HEK293T (cell line): ENCODE measurements around the gene RBL2.

ENCODE experiments used
- CTCF ChIA-PET: fragments of 350-600 bp; formaldehyde crosslinking; extraction: SDS; loops from one replicate; lab custom pipeline; 2021; ENCODE audit warnings: antibody characterized with exemption, inconsistent platforms; lab: Yijun Ruan, JAX
- POLR2A ChIA-PET: fragments of 350-600 bp; formaldehyde crosslinking; extraction: SDS; loops from one replicate; lab custom pipeline; 2020; ENCODE audit warnings: antibody characterized with exemption, inconsistent platforms; lab: Yijun Ruan, JAX
- DNase-seq: peaks from one replicate; pipeline ENCODE4 v3.0.0; 2012; ENCODE audit warnings: mixed read lengths; ENCODE audit errors: extremely low spot score
- ARNT ChIP-seq: fragments of 450-650 bp; IDR thresholded peaks from 2 replicates; pipeline ENCODE4 v1.6.1; 2017; ENCODE audit warnings: mild to moderate bottlenecking
- BHLHE40 ChIP-seq: fragments of 450-650 bp; IDR thresholded peaks from 2 replicates; pipeline ENCODE4 v1.6.1; 2016; ENCODE audit warnings: mild to moderate bottlenecking, moderate library complexity, borderline replicate concordance
- CTBP1 ChIP-seq: fragments of 450-650 bp; IDR thresholded peaks from 2 replicates; pipeline ENCODE4 v1.6.1; 2016; ENCODE audit warnings: borderline replicate concordance
- ELF4 ChIP-seq: fragments of 450-650 bp; IDR thresholded peaks from 2 replicates; pipeline ENCODE4 v1.6.1; 2017; ENCODE audit warnings: antibody characterized with exemption
- FOXA1 ChIP-seq: fragments of 450-650 bp; IDR thresholded peaks from 2 replicates; pipeline ENCODE4 v1.6.1; 2016; ENCODE audit warnings: mild to moderate bottlenecking
- FOXK2 ChIP-seq: fragments of 450-650 bp; IDR thresholded peaks from 2 replicates; pipeline ENCODE4 v1.6.1; 2016; ENCODE audit warnings: mild to moderate bottlenecking
- FOXM1 ChIP-seq: fragments of 450-650 bp; IDR thresholded peaks from 2 replicates; pipeline ENCODE4 v1.6.1; 2017; ENCODE audit warnings: mild to moderate bottlenecking, borderline replicate concordance
- HDGF ChIP-seq: fragments of 450-650 bp; IDR thresholded peaks from 2 replicates; pipeline ENCODE4 v1.6.1; 2017; ENCODE audit warnings: antibody characterized with exemption, borderline replicate concordance
- L3MBTL2 ChIP-seq: fragments of 450-650 bp; conservative IDR thresholded peaks from 2 replicates; pipeline ENCODE4 v1.6.1; 2016; ENCODE audit warnings: mild to moderate bottlenecking
- LEF1 ChIP-seq: fragments of 450-650 bp; IDR thresholded peaks from 2 replicates; pipeline ENCODE4 v1.6.1; 2017; ENCODE audit warnings: mild to moderate bottlenecking, borderline replicate concordance
- NFRKB ChIP-seq: fragments of 450-650 bp; IDR thresholded peaks from 2 replicates; pipeline ENCODE4 v1.6.1; 2016; ENCODE audit warnings: mild to moderate bottlenecking, moderate library complexity
- SP1 ChIP-seq: fragments of 450-650 bp; IDR thresholded peaks from 2 replicates; pipeline ENCODE4 v1.6.1; 2017
- SUZ12 ChIP-seq: fragments of 450-650 bp; IDR thresholded peaks from 2 replicates; pipeline ENCODE4 v1.6.1; 2016; ENCODE audit warnings: mild to moderate bottlenecking
- TARDBP ChIP-seq: fragments of 450-650 bp; IDR thresholded peaks from 2 replicates; pipeline ENCODE4 v1.6.1; 2016
- ZNF384 ChIP-seq: fragments of 450-650 bp; IDR thresholded peaks from 2 replicates; pipeline ENCODE4 v1.6.1; 2016
- TF ChIP-seq, protein P1 (sequence below): fragments of 450-650 bp; IDR thresholded peaks from 2 replicates; pipeline ENCODE4 v1.6.1; 2016

Gene RBL2

GRCh38 chr16:53503991-53504663 lies 69.9 kb downstream of the RBL2 start:
- POLR2A ChIA-PET, result interaction anchor here (0.8 to 1.8 kb wide), 5 partner anchors 11 to 70 kb away, joined by 3 to 7 read pairs (median 4); partner anchors contain the start of gene RBL2
- DNase-seq, result no peak
- TF ChIP-seq ARNT (no peak), LEF1 (no peak), ELF4 (no peak), CTBP1 (no peak), FOXA1 (no peak), ZNF384 (no peak), TARDBP (no peak), SP1 (no peak), NFRKB (no peak), L3MBTL2 (no peak), HDGF (no peak), FOXM1 (no peak)
- TF ChIP-seq, protein P1, sequence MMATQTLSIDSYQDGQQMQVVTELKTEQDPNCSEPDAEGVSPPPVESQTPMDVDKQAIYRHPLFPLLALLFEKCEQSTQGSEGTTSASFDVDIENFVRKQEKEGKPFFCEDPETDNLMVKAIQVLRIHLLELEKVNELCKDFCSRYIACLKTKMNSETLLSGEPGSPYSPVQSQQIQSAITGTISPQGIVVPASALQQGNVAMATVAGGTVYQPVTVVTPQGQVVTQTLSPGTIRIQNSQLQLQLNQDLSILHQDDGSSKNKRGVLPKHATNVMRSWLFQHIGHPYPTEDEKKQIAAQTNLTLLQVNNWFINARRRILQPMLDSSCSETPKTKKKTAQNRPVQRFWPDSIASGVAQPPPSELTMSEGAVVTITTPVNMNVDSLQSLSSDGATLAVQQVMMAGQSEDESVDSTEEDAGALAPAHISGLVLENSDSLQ, result no peak
- CTCF ChIA-PET, result interaction anchor here (0.6 kb wide), 1 partner anchor 248 kb away, joined by 3 read pairs; no protein-coding TSS in a partner anchor

GRCh38 chr16:53504665-53505064 lies 70.4 kb downstream of the RBL2 start:
- ChIA-PET POLR2A (interaction anchor here (1.8 kb wide), 1 partner anchor 70 kb away, joined by 7 read pairs; the partner anchor contains the start of gene RBL2), CTCF (interaction anchor here (0.6 kb wide), 1 partner anchor 248 kb away, joined by 3 read pairs; no protein-coding TSS in a partner anchor)
- TF ChIP-seq FOXK2 (no peak), BHLHE40 (no peak), L3MBTL2 (no peak), SP1 (no peak)
- no peak for DNase-seq

DNA sequence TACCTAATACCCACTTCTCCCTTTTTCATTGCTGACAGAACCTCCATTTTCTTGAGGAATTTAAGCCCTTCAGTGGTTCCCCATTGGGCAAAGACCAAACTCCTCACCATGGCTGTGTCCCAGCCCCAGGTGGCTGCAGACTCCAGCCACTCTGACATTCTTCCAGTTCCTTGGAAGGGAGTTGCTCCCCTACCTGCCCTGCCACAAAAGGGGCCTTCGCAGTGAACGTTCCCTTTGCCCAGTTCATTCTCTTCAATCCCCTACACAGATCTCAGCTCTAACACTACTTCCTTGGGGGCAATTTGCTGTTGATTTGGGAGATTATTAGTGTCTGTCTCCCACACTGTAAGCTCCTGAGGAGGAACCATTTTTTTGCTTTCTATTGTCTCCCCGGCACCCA lies 72.0 kb downstream of the RBL2 start:
- TF ChIP-seq, protein P1, result no peak
- TF ChIP-seq FOXK2 (no peak), LEF1 (no peak), L3MBTL2 (no peak), ZNF384 (no peak), FOXA1 (no peak), ELF4 (no peak), CTBP1 (no peak), ARNT (no peak), SP1 (no peak)
- ChIA-PET CTCF (no interaction called here), POLR2A (no interaction called here)
- no peak for DNase-seq

DNA sequence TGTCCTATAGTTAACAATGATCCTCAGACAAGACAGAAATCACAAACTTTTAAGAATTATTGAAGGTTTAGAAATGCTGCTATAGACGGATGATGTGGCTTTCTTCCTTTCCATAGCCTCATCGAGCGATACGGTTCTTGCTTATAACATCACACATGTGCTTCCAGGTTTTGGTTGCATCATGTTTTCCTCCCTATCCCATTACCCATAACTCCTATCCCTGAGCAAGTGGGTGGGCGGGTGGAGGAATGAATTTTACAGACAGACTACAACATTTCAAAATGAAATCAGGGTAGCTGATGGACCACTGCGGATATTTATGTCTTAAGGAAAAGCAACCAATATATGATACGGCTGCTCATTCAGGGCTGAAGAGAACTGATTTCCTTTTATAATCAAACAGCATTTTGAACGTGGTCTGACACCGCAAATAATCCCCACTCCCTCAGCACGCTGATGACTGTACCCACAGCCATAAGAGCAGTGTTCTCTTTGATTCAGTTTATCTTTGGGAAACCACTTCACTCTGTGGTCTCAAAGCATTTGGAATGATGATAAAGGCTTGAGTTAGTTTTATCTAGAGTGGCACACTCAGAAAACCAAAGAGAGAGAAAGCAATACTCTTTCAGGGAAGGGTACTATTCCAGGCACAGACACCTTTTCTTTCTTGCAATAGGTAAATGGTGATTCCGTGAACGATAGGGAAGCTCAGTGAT lies 73.4 kb downstream of the RBL2 start:
- CTCF ChIA-PET, result no interaction called here
- no peak for DNase-seq
- POLR2A ChIA-PET, result no interaction called here
- no peak for TF ChIP-seq ARNT
- no peak for TF ChIP-seq L3MBTL2
- TF ChIP-seq BHLHE40, result no peak
- no peak for TF ChIP-seq FOXK2
- no peak for TF ChIP-seq ZNF384
- TF ChIP-seq LEF1, result no peak
- TF ChIP-seq HDGF, result no peak
- TF ChIP-seq NFRKB, result no peak
- TF ChIP-seq ELF4, result no peak
- TF ChIP-seq CTBP1, result no peak
- no peak for TF ChIP-seq TARDBP
- TF ChIP-seq SUZ12, result no peak
- TF ChIP-seq FOXA1, result no peak
- TF ChIP-seq SP1, result no peak
- TF ChIP-seq, protein P1, result no peak
- no peak for TF ChIP-seq FOXM1

DNA sequence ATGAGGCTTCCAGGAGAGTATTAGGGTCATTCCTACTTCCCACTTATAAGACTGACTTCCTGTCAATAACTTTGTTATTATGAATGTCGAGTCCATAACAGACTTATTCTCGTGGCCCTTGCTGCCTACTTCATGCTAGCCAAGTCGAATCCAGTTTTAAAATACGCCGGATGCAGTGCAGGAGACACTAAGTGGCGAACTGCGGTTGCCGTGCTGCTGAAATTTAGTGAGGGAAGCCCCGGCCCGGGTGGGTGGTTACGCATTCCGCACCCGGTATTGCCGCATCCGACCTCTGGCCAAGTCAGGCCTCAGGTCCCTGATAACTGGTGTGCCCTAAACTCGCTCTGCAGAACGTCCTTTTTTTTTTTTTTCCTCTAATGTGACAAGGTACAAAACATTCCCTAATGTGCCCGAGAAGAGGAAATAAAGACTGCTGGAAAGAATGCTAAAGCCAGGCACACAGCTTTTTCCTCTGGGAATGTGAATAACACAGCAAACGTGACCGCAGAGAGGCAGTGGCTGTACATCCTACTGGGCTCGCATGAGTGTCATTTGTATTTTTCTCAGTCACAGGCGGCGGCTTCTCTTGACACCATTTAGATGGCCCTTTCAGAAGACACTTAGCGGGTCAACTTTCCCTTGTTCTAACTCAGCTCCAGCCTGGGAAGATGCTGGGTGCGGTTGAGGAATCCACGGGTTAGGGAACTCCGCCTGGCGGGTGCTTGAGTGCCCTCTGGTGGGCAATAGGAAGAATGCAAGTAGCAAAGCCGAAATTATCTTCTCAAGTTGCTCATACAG lies 75.8 kb downstream of the RBL2 start:
- peak; percentile 76 for DNase-seq
- ChIA-PET CTCF (interaction anchor here (0.5 to 1.0 kb wide), 3 partner anchors 9 to 103 kb away, joined by 3 to 6 read pairs (median 4); no protein-coding TSS in a partner anchor), POLR2A (interaction anchor here (1.0 kb wide), 1 partner anchor 76 kb away, joined by 4 read pairs; the partner anchor contains the start of gene RBL2)
- no peak for TF ChIP-seq SP1
- no peak for TF ChIP-seq NFRKB
- no peak for TF ChIP-seq ZNF384
- no peak for TF ChIP-seq ELF4
- no peak for TF ChIP-seq CTBP1
- TF ChIP-seq BHLHE40, result no peak
- TF ChIP-seq FOXK2, result no peak
- no peak for TF ChIP-seq HDGF
